GM12878 (cell line): ENCODE data around the gene GMNN. TPM values are rescaled to one million over a fixed set of nuclear protein-coding genes. Genes with fewer than 3 reads are reported as not detected.

Source experiments
- BMI1 ChIP-seq: fragments of 450-650 bp; IDR thresholded peaks from 2 replicates; pipeline ENCODE4 v1.6.1; 2016; ENCODE audit warnings: mild to moderate bottlenecking, moderate library complexity, borderline replicate concordance
- BRCA1 ChIP-seq: IDR thresholded peaks from 2 replicates; pipeline ENCODE4 v1.6.1; 2011; ENCODE audit warnings: low read depth, low read length, improper control_type of control experiment
- CBX3 ChIP-seq: fragments of 200-600 bp; sonication (generic); IDR thresholded peaks from 2 replicates; pipeline ENCODE4 v1.6.1; 2016; ENCODE audit warnings: low read depth, borderline replicate concordance
- CEBPB ChIP-seq, 2 experiments: fragments of 150-350 bp in 1 of 2; IDR thresholded peaks; 2 replicates each; pipeline ENCODE4 v1.6.1; 2012 to 2014; ENCODE audit warnings: low read depth in 2 of 2, low read length in 2 of 2, borderline replicate concordance in 1 of 2, inconsistent platforms in 1 of 2
- E2F4 ChIP-seq: IDR thresholded peaks from 2 replicates; pipeline ENCODE4 v1.6.1; 2012; ENCODE audit warnings: low read depth, low read length, improper control_type of control experiment
- EED ChIP-seq: sonication (generic); IDR thresholded peaks from 2 replicates; pipeline ENCODE4 v1.6.1; 2016; ENCODE audit warnings: antibody characterized with exemption, low read depth
- GABPA ChIP-seq: IDR thresholded peaks from 2 replicates; pipeline ENCODE4 v1.6.1; 2014; ENCODE audit warnings: antibody characterized with exemption, low read depth, mild to moderate bottlenecking, inconsistent platforms
- HCFC1 ChIP-seq: fragments of 150-350 bp; IDR thresholded peaks from 2 replicates; pipeline ENCODE4 v1.6.1; 2014; ENCODE audit warnings: low read length
- HDGF ChIP-seq: fragments of 450-650 bp; IDR thresholded peaks from 2 replicates; pipeline ENCODE4 v1.6.1; 2016; ENCODE audit warnings: antibody characterized with exemption
- IKZF1 ChIP-seq: fragments of 450-650 bp; conservative IDR thresholded peaks from 2 replicates; pipeline ENCODE4 v1.6.1; 2017; ENCODE audit warnings: antibody characterized with exemption, mild to moderate bottlenecking
- IRF3 ChIP-seq: fragments of 450-650 bp; IDR thresholded peaks from 2 replicates; pipeline ENCODE4 v1.6.1; 2014; ENCODE audit warnings: mild to moderate bottlenecking
- LARP7 ChIP-seq: fragments of 450-650 bp; IDR thresholded peaks from 2 replicates; pipeline ENCODE4 v1.6.1; 2017; ENCODE audit warnings: mild to moderate bottlenecking
- NFIC ChIP-seq: IDR thresholded peaks from 2 replicates; pipeline ENCODE4 v1.6.1; 2012; ENCODE audit warnings: low read depth, mild to moderate bottlenecking, inconsistent platforms, low read length, moderate library complexity
- NFYA ChIP-seq: IDR thresholded peaks from 2 replicates; pipeline ENCODE4 v1.6.1; 2011; ENCODE audit warnings: low read depth, mild to moderate bottlenecking, low read length, improper control_type of control experiment, borderline replicate concordance
- NFYB ChIP-seq: IDR thresholded peaks from 2 replicates; pipeline ENCODE4 v1.6.1; 2011; ENCODE audit warnings: low read depth, mild to moderate bottlenecking, low read length, improper control_type of control experiment, moderate library complexity; ENCODE audit not compliant: insufficient read depth
- NR2C1 ChIP-seq: fragments of 450-650 bp; IDR thresholded peaks from 2 replicates; pipeline ENCODE4 v1.6.1; 2017; ENCODE audit warnings: antibody characterized with exemption, mild to moderate bottlenecking, moderate library complexity
- NR2F1 ChIP-seq: fragments of 450-650 bp; conservative IDR thresholded peaks from 2 replicates; pipeline ENCODE4 v1.6.1; 2017; ENCODE audit warnings: mild to moderate bottlenecking
- POLR2A ChIP-seq: IDR thresholded peaks from 2 replicates; pipeline ENCODE4 v1.6.1; 2011; ENCODE audit warnings: low read depth, mild to moderate bottlenecking, low read length
- POLR2AphosphoS2 ChIP-seq: IDR thresholded peaks from 2 replicates; pipeline ENCODE4 v1.6.1; 2011; ENCODE audit warnings: low read depth, mild to moderate bottlenecking, low read length, improper control_type of control experiment, moderate library complexity
- RCOR1 ChIP-seq: conservative IDR thresholded peaks from 2 replicates; pipeline ENCODE4 v1.6.1; 2012; ENCODE audit warnings: low read depth, low read length, improper control_type of control experiment
- RELA ChIP-seq: fragments of 450-650 bp; IDR thresholded peaks from 2 replicates; pipeline ENCODE4 v1.8.0; 2014; ENCODE audit warnings: borderline replicate concordance; ENCODE audit not compliant: partially characterized antibody
- TBL1XR1 ChIP-seq: IDR thresholded peaks from 2 replicates; pipeline ENCODE4 v1.6.1; 2012; ENCODE audit warnings: low read depth, low read length, improper control_type of control experiment
- TCF3 ChIP-seq: IDR thresholded peaks from 2 replicates; pipeline ENCODE4 v1.6.1; 2012; ENCODE audit warnings: low read depth, mild to moderate bottlenecking, low read length, borderline replicate concordance; ENCODE audit not compliant: insufficient read depth
- WRNIP1 ChIP-seq: IDR thresholded peaks from 2 replicates; pipeline ENCODE4 v1.6.1; 2011; ENCODE audit warnings: low read depth, low read length, improper control_type of control experiment, borderline replicate concordance
- YBX1 ChIP-seq: fragments of 450-650 bp; IDR thresholded peaks from 2 replicates; pipeline ENCODE4 v1.6.1; 2016; ENCODE audit warnings: antibody characterized with exemption
- ZBTB11 ChIP-seq: fragments of 450-650 bp; formaldehyde crosslinking; IDR thresholded peaks from 2 replicates; pipeline ENCODE4 v1.5.0; 2022; ENCODE audit warnings: mild to moderate bottlenecking, missing genetic modification characterization
- ZNF274 ChIP-seq: IDR thresholded peaks from one replicate; pipeline ENCODE4 v1.8.0; 2011; ENCODE audit not compliant: insufficient read length, insufficient read depth
- ZNF622 ChIP-seq: fragments of 450-650 bp; IDR thresholded peaks from 2 replicates; pipeline ENCODE4 v1.6.1; 2017; ENCODE audit warnings: mild to moderate bottlenecking, inconsistent platforms
- polyA plus RNA-seq, 11 experiments: library from polyadenylated mRNA; depleted of rRNA in 4 of 11; unstranded in 6 of 11; stranded (reverse) in 5 of 11; fragments of >200 nt; fragmentation: Nextera tagmentation in 4 of 11; fragmentation: Illumina TruSeq in 1 of 11; extraction: Ambion mirVana in 4 of 11; extraction: Trizol in 1 of 11; gene quantifications; 1 replicate in 1 of 11; 2 replicates in 10 of 11; pipeline versions ENCODE4 v1.2.1 to v1.2.3, GENCODE V29; 2011 to 2016; ENCODE audit warnings: inconsistent platforms in 2 of 11, missing spikeins in 2 of 11, low read depth in 1 of 11
- total RNA-seq, 4 experiments: library from RNA; depleted of rRNA in 3 of 4; stranded (reverse); fragments of >200 nt in 3 of 4; fragmentation: Illumina TruSeq in 1 of 4; extraction: Trizol in 1 of 4; gene quantifications; 2 replicates each; pipeline versions ENCODE4 v1.2.1 to v1.2.3, GENCODE V29; 2013 to 2021

GMNN gene
- total and polyA plus RNA-seq, 10 of the 15 experiments (the other 5 are each of a cell fraction or from before 2014, with no cell fraction given): 51.9 to 153 (median 105) TPM

GRCh38 chr6:24774696-24775519 lies at the start of gene GMNN (continued):
- TF ChIP-seq IRF3 (peak; percentile 66; the same call in 1 of the 2 replicates), NFIC (no peak), IKZF1 (peak; percentile 69; the same call in 1 of the 2 replicates), WRNIP1 (no peak), HDGF (peak; percentile 63; the same call in 1 of the 2 replicates), LARP7 (peak; percentile 99), EED (peak; percentile 15; the same call in 1 of the 2 replicates), HCFC1 (no peak), RELA (peak; percentile 9), TBL1XR1 (no peak), ZNF274 (no peak), NR2F1 (peak; percentile 99), ZBTB11 (CRISPR knock-in tag) (no peak), NFYB (peak; percentile 86), RCOR1 (no peak), YBX1 (no peak), POLR2AphosphoS2 (peak; percentile 87), BRCA1 (no peak; the same call in 1 of the 2 replicates), GABPA (no peak), NFYA (no peak), NR2C1 (peak; percentile 95), TCF3 (0 out of 2 replicates have a peak, but pooled peaks have one; percentile 6), POLR2A (peak; percentile 96), BMI1 (no peak), CBX3 (no peak), E2F4 (peak; percentile 96), CEBPB (IDR thresholded peaks at IDR 0.05; ENCODE audit: borderline replicate concordance in 1 of 2, low read depth in 2 of 2, low read length in 2 of 2) (no peak), ZNF622 (no peak)
